Lower leg skin (tissue), 4 donors: ENCODE data around the gene IFT80. TPM values are rescaled to one million over a fixed set of nuclear protein-coding genes. Genes with fewer than 3 reads are reported as not detected.

ENCODE experiments used
- DNase-seq, 2 donors: peaks; one replicate each; pipeline ENCODE4 v3.0.0-alpha.2; 2019; ENCODE audit warnings: low spot score in 2 of 2
- H3K4me3 ChIP-seq: fragments of 200-600 bp; sonication (generic); 2 replicates; pipeline ENCODE4 v1.5.1; 2017; ENCODE audit warnings: mild to moderate bottlenecking, low read depth; ENCODE audit not compliant: poor library complexity, severe bottlenecking
- CTCF ChIP-seq, 3 donors: fragments of 450-650 bp; IDR thresholded peaks; one replicate each; pipeline ENCODE4 v1.5.1; 2016; ENCODE audit warnings: antibody characterized with exemption in 3 of 3, mild to moderate bottlenecking in 3 of 3, moderate library complexity in 2 of 3
- POLR2A ChIP-seq, 2 donors: fragments of 450-650 bp; IDR thresholded peaks; one replicate each; pipeline ENCODE4 v1.6.1; 2016 to 2017; ENCODE audit warnings: antibody characterized with exemption in 2 of 2, mild to moderate bottlenecking in 1 of 2, moderate library complexity in 1 of 2
- WGBS, 2 donors: methylation state at CpG; one replicate each; pipeline ENCODE4 v1.1.5; 2018; 5-methylcytosine and 5-hydroxymethylcytosine counted together
- intact Hi-C: fragments of 100-400 bp; cut with DNase I; formaldehyde crosslinking; loops from one replicate; pipeline ENCODE4 v1.15.0; 2023; ENCODE audit warnings: low total_unique reads
- total RNA-seq, 4 donors: library from RNA; depleted of rRNA; stranded (reverse); fragments of >200 nt; gene quantifications; one replicate each; pipeline ENCODE4 v1.1.0, GENCODE V29; 2016

Gene IFT80
- total RNA-seq, 4 donors from 2014 or later, result 9.7 to 15.7 (median 15.3) TPM

DNA sequence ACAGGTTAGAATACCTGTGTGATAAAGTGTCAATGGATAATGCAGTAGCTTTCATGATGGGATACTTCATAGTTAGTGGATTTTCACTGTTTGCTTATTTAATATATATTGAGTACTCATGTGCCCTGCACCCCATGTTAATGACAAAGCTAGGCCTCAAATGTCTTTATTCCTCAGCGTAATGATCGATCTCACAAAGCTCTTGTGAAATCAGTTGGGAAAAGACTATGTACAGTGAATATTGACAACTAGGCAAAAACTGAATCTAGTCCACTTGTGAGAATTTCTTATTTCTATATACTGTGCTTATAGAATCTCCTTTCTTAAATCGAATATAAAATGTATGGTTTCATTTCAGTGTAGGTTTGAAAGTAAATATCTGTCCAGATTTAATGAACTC lies 18.3 kb upstream of the IFT80 start:
- H3K4me3 ChIP-seq, result no peak overlapping the region
- WGBS, 2 donors, result 73 to 91% methylated on average over 3 of the region's 3 CpGs
- DNase-seq, result no peak
- TF ChIP-seq POLR2A (IDR thresholded peaks at IDR 0.05) (no peak), CTCF (IDR thresholded peaks at IDR 0.05) (no peak)
- intact Hi-C loops, result no loop called here

DNA sequence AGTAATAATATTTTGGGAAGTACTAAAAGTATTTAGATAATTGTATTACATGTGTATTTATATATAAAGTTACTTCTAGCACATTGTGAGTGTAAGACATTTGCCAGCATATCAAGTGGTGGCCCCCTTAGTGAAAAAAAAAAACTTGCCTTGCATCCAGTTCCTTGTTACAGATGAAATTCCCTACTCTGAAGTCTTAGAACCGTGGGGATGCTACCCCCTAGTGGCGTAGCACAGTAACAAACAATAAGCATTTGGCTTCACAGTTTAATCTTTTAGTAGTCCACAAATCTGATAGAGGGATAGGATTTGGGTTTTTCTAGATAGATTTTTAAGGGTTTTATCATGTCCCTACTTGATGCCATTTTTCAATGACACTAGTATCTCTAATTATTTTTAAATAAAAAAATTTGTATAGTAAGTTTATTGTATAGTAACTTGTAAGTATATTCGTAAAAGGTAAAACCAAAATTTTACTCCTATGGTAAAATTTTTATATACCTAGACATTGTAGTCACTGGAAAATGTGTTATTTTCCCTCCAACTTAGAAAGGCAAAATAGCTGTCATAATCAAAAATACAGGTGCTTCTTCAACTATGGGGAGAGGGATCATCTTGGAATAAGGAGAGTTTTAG lies 14.7 kb upstream of the IFT80 start:
- no peak overlapping the region for H3K4me3 ChIP-seq
- peak in 1 of 2 donors; percentile 43 for DNase-seq
- intact Hi-C loops, result no loop called here
- TF ChIP-seq POLR2A (IDR thresholded peaks at IDR 0.05) (no peak), CTCF (IDR thresholded peaks at IDR 0.05) (no peak)
- 34 to 41% methylated on average over 3 of the region's 3 CpGs for WGBS, 2 donors

- TF ChIP-seq CTCF (IDR thresholded peaks at IDR 0.05) (no peak), POLR2A (IDR thresholded peaks at IDR 0.05) (no peak)
- no peak for DNase-seq
- intact Hi-C loops, result no loop called here
- no peak overlapping the region for H3K4me3 ChIP-seq
- WGBS, 2 donors, result 77 to 83% methylated on average over 1 of the region's 1 CpG
Measured at GRCh38 chr3:160412477-160412876, 13.5 kb upstream of the IFT80 start.

DNA sequence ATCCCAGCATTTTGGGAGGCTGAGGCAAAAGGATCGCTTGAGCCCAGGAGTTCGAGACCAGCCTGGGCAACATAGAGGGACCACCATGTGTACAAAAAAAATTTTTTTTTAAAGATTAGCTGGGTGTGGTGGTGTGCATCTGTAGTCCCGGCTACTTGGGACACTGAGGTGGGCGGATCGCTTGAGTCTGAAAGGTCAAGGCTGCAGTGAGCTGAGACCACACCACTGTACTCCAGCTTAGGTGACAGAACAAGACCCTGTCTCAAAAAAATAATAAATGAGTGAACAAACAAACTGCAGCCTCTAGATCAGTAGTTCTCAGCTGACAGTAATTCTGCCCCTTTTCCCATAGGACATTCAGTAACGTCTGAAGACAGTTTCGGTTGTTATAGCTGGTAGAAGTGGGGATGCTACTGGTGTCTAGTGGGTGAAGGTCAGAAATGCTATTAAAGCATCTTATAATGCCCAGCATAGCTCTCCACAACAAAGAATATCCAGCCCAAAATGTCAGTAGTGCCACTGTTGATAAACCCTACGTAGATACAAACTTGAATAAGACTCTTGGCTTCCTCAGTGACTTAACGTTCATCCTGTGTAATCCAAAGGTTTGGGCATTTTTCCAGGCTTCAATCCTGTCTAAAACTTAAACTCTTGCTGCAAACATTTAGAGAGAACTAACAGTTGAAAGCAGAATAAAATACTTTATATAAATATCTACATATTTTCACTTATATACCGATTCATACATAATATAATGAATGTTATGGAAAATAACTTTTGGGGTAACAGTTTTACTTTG lies 11.0 kb upstream of the IFT80 start:
- no peak for DNase-seq
- 86 to 89% methylated on average over 10 of the region's 10 CpGs for WGBS, 2 donors
- intact Hi-C loops, result no loop called here
- no peak for TF ChIP-seq CTCF (IDR thresholded peaks at IDR 0.05)
- H3K4me3 ChIP-seq, result no peak overlapping the region

DNA sequence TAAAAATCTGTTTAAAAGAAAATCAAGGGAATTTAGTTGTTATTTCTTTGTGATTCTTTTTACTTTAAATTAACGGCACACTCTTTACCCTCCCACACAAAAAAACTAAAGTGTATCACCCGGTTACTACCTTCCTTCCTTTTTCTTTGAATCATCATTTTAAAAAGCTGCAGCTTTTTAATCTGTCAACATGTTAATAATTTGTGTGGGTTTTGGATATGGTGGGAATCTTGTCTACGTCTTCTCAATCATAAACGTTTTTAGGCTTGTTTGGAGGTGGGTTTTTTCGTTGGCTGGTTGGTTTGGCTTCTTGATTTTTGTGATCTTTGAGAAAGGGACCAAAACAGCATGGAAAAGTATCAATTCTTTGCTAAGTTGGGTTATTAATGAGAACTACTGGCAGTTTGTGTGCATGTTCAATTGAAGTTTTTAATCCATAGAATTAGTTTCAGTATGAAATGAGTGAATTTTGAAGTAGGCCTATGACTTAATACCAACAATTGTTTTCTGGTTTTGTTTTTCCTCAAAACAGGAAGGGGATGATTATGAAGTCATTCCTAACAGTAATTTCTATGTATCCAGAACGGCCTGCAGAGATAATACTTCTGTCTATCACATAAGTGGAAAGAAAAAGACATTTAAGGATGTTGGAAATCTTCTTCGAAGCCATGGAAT lies 4.9 kb upstream of the IFT80 start:
- WGBS, 2 donors, result 59 to 63% methylated on average over 7 of the region's 7 CpGs
- no peak overlapping the region for H3K4me3 ChIP-seq
- DNase-seq, result no peak
- no peak for TF ChIP-seq POLR2A (IDR thresholded peaks at IDR 0.05)
- no peak for TF ChIP-seq CTCF (IDR thresholded peaks at IDR 0.05)
- intact Hi-C loops, result no loop called here
